H9 (cell line): ENCODE results near the gene CACNA1G. TPM values are rescaled to one million over a fixed set of nuclear protein-coding genes. Genes with fewer than 3 reads are reported as not detected.

Experiments used
- DNase-seq: peaks from one replicate; pipeline ENCODE4 v3.0.0-alpha.2; 2017
- H2AFZ ChIP-seq: one replicate; pipeline ENCODE4 v1.6.1; 2013; ENCODE audit warnings: mild to moderate bottlenecking, low read length, control low read depth, moderate library complexity
- H2AK5ac ChIP-seq: 2 replicates; pipeline ENCODE4 v1.6.1; 2013; ENCODE audit warnings: low read length, control low read depth, mixed read lengths; ENCODE audit not compliant: insufficient read length
- H2BK120ac ChIP-seq: one replicate; pipeline ENCODE4 v1.6.1; 2013; ENCODE audit warnings: low read depth, mild to moderate bottlenecking, low read length, control low read depth, inconsistent platforms; ENCODE audit not compliant: poor library complexity, severe bottlenecking
- H2BK12ac ChIP-seq: 2 replicates; pipeline ENCODE4 v1.6.1; 2013; ENCODE audit warnings: low read length, control low read depth, mixed read lengths, low read depth; ENCODE audit not compliant: insufficient read length
- H2BK15ac ChIP-seq: 2 replicates; pipeline ENCODE4 v1.6.1; 2013; ENCODE audit warnings: low read depth, low read length, control low read depth
- H2BK20ac ChIP-seq: one replicate; pipeline ENCODE4 v1.6.1; 2013; ENCODE audit warnings: low read depth, mild to moderate bottlenecking, low read length, control low read depth, inconsistent platforms; ENCODE audit not compliant: poor library complexity, severe bottlenecking
- H2BK5ac ChIP-seq: 2 replicates; pipeline ENCODE4 v1.6.1; 2013; ENCODE audit warnings: low read length, control low read depth, mixed read lengths; ENCODE audit not compliant: insufficient read length
- H3K14ac ChIP-seq: 2 replicates; pipeline ENCODE4 v1.6.1; 2013; ENCODE audit warnings: low read length, control low read depth; ENCODE audit not compliant: insufficient read depth
- H3K18ac ChIP-seq: 2 replicates; pipeline ENCODE4 v1.6.1; 2013; ENCODE audit warnings: low read depth, mild to moderate bottlenecking, mixed read lengths, low read length, control low read depth; ENCODE audit not compliant: insufficient read length
- H3K23ac ChIP-seq: 2 replicates; pipeline ENCODE4 v1.6.1; 2013; ENCODE audit warnings: low read length, control low read depth, mixed read lengths, low read depth; ENCODE audit not compliant: insufficient read length
- H3K23me2 ChIP-seq: 2 replicates; pipeline ENCODE4 v1.6.1; 2013; ENCODE audit warnings: low read depth, mild to moderate bottlenecking, mixed read lengths, low read length, control low read depth; ENCODE audit not compliant: insufficient read length, poor library complexity, severe bottlenecking
- H3K27ac ChIP-seq: 2 replicates; pipeline ENCODE4 v1.5.1; 2013; ENCODE audit warnings: low read length, control low read depth, mixed read lengths, low read depth; ENCODE audit not compliant: insufficient read length
- H3K27me3 ChIP-seq: 2 replicates; pipeline ENCODE4 v1.6.1; 2013; ENCODE audit warnings: low read length, control low read depth, inconsistent platforms; ENCODE audit not compliant: insufficient read depth
- H3K4ac ChIP-seq: 2 replicates; pipeline ENCODE4 v1.6.1; 2013; ENCODE audit warnings: low read depth, mild to moderate bottlenecking, control low read depth, inconsistent platforms, low read length, moderate library complexity
- H3K4me1 ChIP-seq: 2 replicates; pipeline ENCODE4 v1.6.1; 2013; ENCODE audit warnings: low read length, control low read depth, inconsistent platforms; ENCODE audit not compliant: insufficient read depth
- H3K4me2 ChIP-seq: 2 replicates; pipeline ENCODE4 v1.6.1; 2013; ENCODE audit warnings: low read length, control low read depth, mixed read lengths; ENCODE audit not compliant: insufficient read length, insufficient read depth
- H3K56ac ChIP-seq: 2 replicates; pipeline ENCODE4 v1.6.1; 2013; ENCODE audit warnings: low read depth, mild to moderate bottlenecking, mixed read lengths, low read length, control low read depth; ENCODE audit not compliant: insufficient read length
- H3K79me1 ChIP-seq: 2 replicates; pipeline ENCODE4 v1.6.1; 2013; ENCODE audit warnings: low read depth, mild to moderate bottlenecking, moderate library complexity, low read length, control low read depth, inconsistent platforms; ENCODE audit not compliant: insufficient read depth, poor library complexity, severe bottlenecking
- H3K79me2 ChIP-seq: 2 replicates; pipeline ENCODE4 v1.6.1; 2013; ENCODE audit warnings: low read length, control low read depth, inconsistent platforms; ENCODE audit not compliant: insufficient read depth
- H3K9ac ChIP-seq: 2 replicates; pipeline ENCODE4 v1.6.1; 2013; ENCODE audit warnings: low read length, control low read depth, mixed read lengths; ENCODE audit not compliant: insufficient read length; ENCODE audit errors: extremely low read depth
- H3K9me3 ChIP-seq: one replicate; pipeline ENCODE4 v1.6.1; 2013; ENCODE audit warnings: low read depth, low read length, inconsistent platforms; ENCODE audit not compliant: control insufficient read depth
- H3T11ph ChIP-seq: one replicate; pipeline ENCODE4 v1.6.1; 2013; ENCODE audit warnings: mild to moderate bottlenecking, low read length, control low read depth, inconsistent platforms
- H4K20me1 ChIP-seq: one replicate; pipeline ENCODE4 v1.6.1; 2013; ENCODE audit not compliant: control insufficient read depth, insufficient read length, insufficient read depth
- H4K5ac ChIP-seq: 2 replicates; pipeline ENCODE4 v1.6.1; 2013; ENCODE audit warnings: low read depth, mild to moderate bottlenecking, mixed read lengths, low read length, control low read depth; ENCODE audit not compliant: insufficient read length
- H4K8ac ChIP-seq: replicated peaks from 2 replicates; pipeline ENCODE4 v1.6.1; 2013; ENCODE audit warnings: low read length, control low read depth, mixed read lengths, low read depth; ENCODE audit not compliant: insufficient read length
- H4K91ac ChIP-seq: 2 replicates; pipeline ENCODE4 v1.6.1; 2013; ENCODE audit warnings: low read depth, mild to moderate bottlenecking, moderate library complexity, mixed read lengths, low read length, control low read depth; ENCODE audit not compliant: insufficient read length
- H3K27ac Mint-ChIP-seq, 3 experiments: 2 replicates in 2 of 3; 3 replicates in 1 of 3; pipeline ENCODE4 v1.8.0; 2020 to 2021; ENCODE audit warnings: mixed read lengths in 3 of 3, mild to moderate bottlenecking in 1 of 3, moderate library complexity in 1 of 3
- H3K27me3 Mint-ChIP-seq: 2 replicates; pipeline ENCODE4 v1.8.0; 2021; ENCODE audit warnings: low read depth, mild to moderate bottlenecking, moderate library complexity, mixed read lengths
- H3K36me3 Mint-ChIP-seq, 3 experiments: 2 replicates in 2 of 3; 3 replicates in 1 of 3; pipeline ENCODE4 v1.8.0; 2020 to 2021; ENCODE audit warnings: low read depth in 3 of 3, mixed read lengths in 3 of 3; ENCODE audit not compliant: insufficient read depth in 1 of 3
- H3K4me1 Mint-ChIP-seq, 2 experiments: 2 replicates each; pipeline ENCODE4 v1.8.0; 2020; ENCODE audit warnings: mixed read lengths in 2 of 2
- H3K4me3 Mint-ChIP-seq, 2 experiments: 2 replicates in 1 of 2; 3 replicates in 1 of 2; pipeline ENCODE4 v1.8.0; 2020 to 2021; ENCODE audit warnings: mild to moderate bottlenecking in 2 of 2, mixed read lengths in 2 of 2, moderate library complexity in 1 of 2
- H3K9me3 Mint-ChIP-seq, 2 experiments: 2 replicates in 1 of 2; 3 replicates in 1 of 2; pipeline ENCODE4 v1.8.0; 2020; ENCODE audit warnings: mild to moderate bottlenecking in 2 of 2, mixed read lengths in 2 of 2, moderate library complexity in 1 of 2
- CTCF ChIP-seq: fragments of 200-600 bp; sonication (generic); conservative IDR thresholded peaks from 3 replicates; pipeline ENCODE4 v1.8.0; 2021; ENCODE audit warnings: antibody characterized with exemption, mild to moderate bottlenecking
- WGBS: extraction: QIAGEN DNeasy Blood & Tissue Kit; methylation state at CpG from one replicate; pipeline ENCODE4 v1.1.7; 2013; ENCODE audit warnings: missing lambda C conversion rate, low lambda C conversion rate, mixed read lengths; ENCODE audit not compliant: insufficient read length; ENCODE audit errors: extremely low coverage; 5-methylcytosine and 5-hydroxymethylcytosine counted together
- total RNA-seq: library from RNA; stranded (reverse); gene quantifications from 2 replicates; pipeline ENCODE4 v1.2.1, GENCODE V29; 2021

The CACNA1G gene
- total RNA-seq, 1 experiment from 2014 or later = 1.5 TPM

GRCh38 chr17:50665838-50666237 is 105.3 kb downstream of the CACNA1G start:
- Histone ChIP-seq H3K27ac (no peak overlapping the region), H3K79me1 (no peaks in the 10 kb centered on the region), H3K18ac (no peak overlapping the region), H2BK20ac (no peak overlapping the region), H2BK15ac (no peak overlapping the region), H3K4ac (no peak overlapping the region), H3K56ac (no peak overlapping the region), H3K4me2 (no peak overlapping the region), H2AFZ (no peak overlapping the region), H4K5ac (no peak overlapping the region), H3K9ac (no peak overlapping the region), H3K23ac (no peak overlapping the region), H2BK120ac (no peak overlapping the region), H4K20me1 (no peaks in the 10 kb centered on the region), H3K79me2 (no peaks in the 10 kb centered on the region), H4K8ac (no peak overlapping the region), H3T11ph (no peak overlapping the region), H3K14ac (no peak overlapping the region), H2AK5ac (no peak overlapping the region), H3K23me2 (no peaks in the 10 kb centered on the region), H3K27me3 (no peaks in the 10 kb centered on the region), H3K9me3 (no peaks in the 10 kb centered on the region), H3K4me1 (peaks cover 6% of the 10 kb centered on the region; the same call in 1 of the 2 replicates), H2BK12ac (no peak overlapping the region), H2BK5ac (no peak overlapping the region), H4K91ac (no peak overlapping the region)
- H3K27me3 Mint-ChIP-seq = peaks cover 9% of the 10 kb centered on the region
- DNase-seq = no peak
- H3K4me1 Mint-ChIP-seq = peaks cover 36 to 42% of the 10 kb centered on the region in 2 experiments
- H3K36me3 Mint-ChIP-seq = no peaks in the 10 kb centered on the region; a peak in 1 of 7 replicates
- peak; percentile 19; the same call in 2 of the 3 replicates for TF ChIP-seq CTCF
- no peaks in the 10 kb centered on the region for H3K9me3 Mint-ChIP-seq
- WGBS = no CpG with 5 or more reads among the region's 5 CpGs
- peak overlapping the region in 1 of 3 experiments; percentile 29; a peak in 1 of 7 replicates for H3K27ac Mint-ChIP-seq
- H3K4me3 Mint-ChIP-seq = no peak overlapping the region
